ENCODE results near the gene DTX1.

The DTX1 gene

DNA sequence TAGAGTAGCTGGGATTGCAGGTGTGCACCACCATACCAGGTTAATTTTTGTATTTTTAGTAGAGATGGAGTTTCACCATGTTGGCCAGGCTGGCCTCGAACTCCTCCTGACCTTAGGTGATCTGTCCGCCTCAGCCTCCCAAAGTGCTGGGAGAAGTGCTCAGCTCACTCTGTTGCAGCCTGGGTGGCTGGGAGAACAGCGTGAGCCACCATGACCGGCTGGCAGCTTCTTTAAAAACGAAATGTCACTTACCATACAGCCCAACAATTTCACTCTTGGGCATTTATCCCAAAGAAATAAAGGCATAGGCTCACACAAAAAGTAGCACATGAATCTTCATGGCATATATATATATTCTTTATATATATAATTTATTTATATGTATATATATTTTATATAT is 88.3 kb downstream of the DTX1 start:
- in situ Hi-C loops (cut with HindIII; ENCODE audit: low sequenced_read_pairs), result no loop called here
- TF ChIP-seq, protein P1, sequence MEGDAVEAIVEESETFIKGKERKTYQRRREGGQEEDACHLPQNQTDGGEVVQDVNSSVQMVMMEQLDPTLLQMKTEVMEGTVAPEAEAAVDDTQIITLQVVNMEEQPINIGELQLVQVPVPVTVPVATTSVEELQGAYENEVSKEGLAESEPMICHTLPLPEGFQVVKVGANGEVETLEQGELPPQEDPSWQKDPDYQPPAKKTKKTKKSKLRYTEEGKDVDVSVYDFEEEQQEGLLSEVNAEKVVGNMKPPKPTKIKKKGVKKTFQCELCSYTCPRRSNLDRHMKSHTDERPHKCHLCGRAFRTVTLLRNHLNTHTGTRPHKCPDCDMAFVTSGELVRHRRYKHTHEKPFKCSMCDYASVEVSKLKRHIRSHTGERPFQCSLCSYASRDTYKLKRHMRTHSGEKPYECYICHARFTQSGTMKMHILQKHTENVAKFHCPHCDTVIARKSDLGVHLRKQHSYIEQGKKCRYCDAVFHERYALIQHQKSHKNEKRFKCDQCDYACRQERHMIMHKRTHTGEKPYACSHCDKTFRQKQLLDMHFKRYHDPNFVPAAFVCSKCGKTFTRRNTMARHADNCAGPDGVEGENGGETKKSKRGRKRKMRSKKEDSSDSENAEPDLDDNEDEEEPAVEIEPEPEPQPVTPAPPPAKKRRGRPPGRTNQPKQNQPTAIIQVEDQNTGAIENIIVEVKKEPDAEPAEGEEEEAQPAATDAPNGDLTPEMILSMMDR (IDR thresholded peaks at IDR 0.05; ENCODE audit: low read depth, low read length), result no peak
- no peak for DNase-seq (ENCODE audit: low read depth, low spot score)
- no peak overlapping the region for H3K4me3 ChIP-seq (ENCODE audit: low read depth, low read length)

DNA sequence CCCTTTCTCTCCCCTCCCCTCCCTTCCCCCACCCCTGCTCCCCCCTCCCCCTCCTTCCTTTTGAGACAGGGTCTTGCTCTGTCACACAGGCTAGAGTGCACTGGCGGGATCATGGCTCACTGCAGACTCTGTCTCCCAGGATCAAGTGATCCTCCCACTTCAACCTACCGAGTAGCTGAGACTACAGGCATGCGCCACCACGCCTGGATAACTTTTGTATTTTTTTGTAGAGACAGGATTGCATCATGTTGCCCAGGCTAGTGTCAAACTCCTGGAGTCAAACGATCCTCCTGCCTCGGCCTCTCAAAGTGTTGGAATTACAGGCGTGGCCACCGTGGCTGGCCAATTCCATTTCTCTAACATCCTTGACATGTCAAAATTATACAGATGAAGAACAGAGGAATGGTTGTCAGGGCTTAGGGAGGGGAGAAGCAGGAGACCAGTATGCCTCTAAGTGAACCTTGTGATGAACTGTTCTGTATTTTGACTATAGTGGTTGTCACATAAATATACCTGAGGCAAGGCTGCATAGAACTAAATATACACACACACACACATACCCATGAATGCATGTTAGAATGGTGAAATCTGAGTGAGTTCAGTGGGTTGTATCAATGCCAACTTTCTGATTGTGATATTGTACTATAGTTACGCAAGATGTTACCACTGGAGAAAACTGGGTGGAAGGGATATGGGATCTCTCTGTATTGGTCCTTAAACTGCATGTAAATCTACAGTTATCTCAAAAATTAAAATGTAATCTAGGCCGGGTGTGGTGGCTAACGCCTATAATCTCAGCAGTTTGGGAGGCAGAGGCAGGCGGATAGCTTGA is 89.4 kb downstream of the DTX1 start:
- H3K4me3 ChIP-seq (ENCODE audit: low read depth, low read length), result no peak overlapping the region
- TF ChIP-seq, protein P1 (IDR thresholded peaks at IDR 0.05; ENCODE audit: low read depth, low read length), result no peak
- no peak for DNase-seq (ENCODE audit: low read depth, low spot score)
- in situ Hi-C loops (cut with HindIII; ENCODE audit: low sequenced_read_pairs), result no loop called here

DNA sequence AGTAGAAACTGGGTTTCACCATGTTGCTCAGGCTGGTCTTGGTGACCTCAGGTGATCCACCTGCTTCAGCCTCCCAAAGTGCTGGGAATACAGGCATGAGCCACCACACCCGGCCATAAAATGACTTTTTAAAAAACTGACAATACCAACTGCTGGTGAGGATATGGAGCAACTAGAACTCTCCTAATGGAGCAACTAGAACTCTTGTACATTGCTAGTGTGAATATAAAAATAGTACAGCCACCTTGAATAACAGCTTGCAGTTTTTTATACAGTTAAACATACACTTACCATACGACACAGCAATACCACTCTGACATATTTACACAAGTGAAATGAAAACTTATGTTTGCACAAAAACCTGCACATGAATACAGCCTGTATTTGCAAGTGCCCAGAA is 90.5 kb downstream of the DTX1 start:
- H3K4me3 ChIP-seq (ENCODE audit: low read depth, low read length), result no peak overlapping the region
- TF ChIP-seq, protein P1 (IDR thresholded peaks at IDR 0.05; ENCODE audit: low read depth, low read length), result no peak
- DNase-seq (ENCODE audit: low read depth, low spot score), result no peak
- in situ Hi-C loops (cut with HindIII; ENCODE audit: low sequenced_read_pairs), result no loop called here

Measured in astrocyte of the spinal cord (primary cell).